ENCODE measurements around the gene CDK16.
"Not testable (repeated sequence)": the region's sequence is repeated elsewhere in the genome, so short reads cannot be mapped to it uniquely, and the experiment has no call there.

Gene CDK16

GRCh38 chrX:47250017-47250347, 31.5 kb downstream of the CDK16 start:
- CTCF ChIA-PET: no interaction called here
- no peak overlapping the region for H3K4me3 Mint-ChIP-seq
- no peaks in the 10 kb centered on the region for H3K4me1 Mint-ChIP-seq
- no peak overlapping the region for H3K27ac Mint-ChIP-seq
- no peaks in the 10 kb centered on the region for H3K9me3 Mint-ChIP-seq
- peaks cover 11% of the 10 kb centered on the region for H3K36me3 Mint-ChIP-seq
- no peaks in the 10 kb centered on the region for H3K27me3 Mint-ChIP-seq
- no peak for DNase-seq

GRCh38 chrX:47257620-47258019, 39.1 kb downstream of the CDK16 start:
- H3K27me3 Mint-ChIP-seq, H3K9me3 Mint-ChIP-seq, H3K36me3 Mint-ChIP-seq, H3K4me1 Mint-ChIP-seq, H3K27ac Mint-ChIP-seq, CTCF ChIA-PET, DNase-seq, H3K4me3 Mint-ChIP-seq: not testable (repeated sequence)

GRCh38 chrX:47264483-47265173, 46.1 kb downstream of the CDK16 start:
- H3K36me3 Mint-ChIP-seq: no peaks in the 10 kb centered on the region
- H3K27me3 Mint-ChIP-seq: no peaks in the 10 kb centered on the region
- no peaks in the 10 kb centered on the region for H3K9me3 Mint-ChIP-seq
- H3K4me3 Mint-ChIP-seq: no peak overlapping the region
- no peak for DNase-seq
- CTCF ChIA-PET: no interaction called here
- H3K4me1 Mint-ChIP-seq: peaks cover 4% of the 10 kb centered on the region
- no peak overlapping the region for H3K27ac Mint-ChIP-seq

DNA sequence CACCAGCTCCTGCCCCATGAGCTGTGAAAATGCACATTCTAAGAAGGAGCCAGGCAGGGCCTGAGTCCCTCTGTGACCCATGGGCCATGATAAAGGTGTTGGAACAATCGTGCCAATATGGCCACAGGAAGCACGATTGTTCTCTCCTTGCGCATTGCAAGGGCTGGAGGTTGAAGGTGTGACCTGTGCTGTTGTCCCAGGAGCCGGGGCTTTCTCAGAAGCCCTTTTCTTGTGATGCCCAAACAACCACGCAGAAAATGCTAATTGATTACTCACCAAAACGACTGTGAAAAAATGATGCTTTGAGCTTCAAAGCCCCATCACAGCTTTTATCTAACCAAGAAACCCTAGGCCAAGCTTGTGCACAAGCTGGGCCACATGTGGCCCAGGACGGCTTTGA, 48.2 kb downstream of the CDK16 start:
- CTCF ChIA-PET: no interaction called here
- Mint-ChIP-seq H3K27me3 (no peaks in the 10 kb centered on the region), H3K36me3 (no peaks in the 10 kb centered on the region), H3K4me1 (peaks cover 4% of the 10 kb centered on the region), H3K4me3 (no peak overlapping the region), H3K27ac (no peak overlapping the region), H3K9me3 (no peaks in the 10 kb centered on the region)
- DNase-seq: no peak

DNA sequence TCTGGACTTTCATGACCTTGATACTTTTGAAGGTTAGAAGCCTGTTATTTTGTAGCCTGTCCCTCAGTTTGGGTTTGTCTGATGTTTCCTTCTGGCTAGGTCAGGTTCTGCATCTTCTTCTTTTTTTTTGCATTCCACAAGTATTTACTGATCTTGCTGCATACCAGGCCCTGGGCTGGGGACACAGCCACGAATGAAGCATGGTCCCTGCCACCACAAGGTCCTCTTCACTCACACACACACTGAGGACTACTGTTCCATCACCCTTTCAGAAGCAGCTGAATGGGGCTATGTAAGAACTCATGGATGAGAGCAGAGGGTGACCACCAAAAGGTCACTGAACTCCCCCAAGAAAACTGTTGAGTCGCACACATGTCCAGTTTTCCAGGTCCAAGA, 53.5 kb downstream of the CDK16 start:
- Mint-ChIP-seq H3K36me3 (no peaks in the 10 kb centered on the region), H3K27ac (no peak overlapping the region), H3K4me3 (no peak overlapping the region), H3K4me1 (no peaks in the 10 kb centered on the region), H3K27me3 (no peaks in the 10 kb centered on the region), H3K9me3 (no peaks in the 10 kb centered on the region)
- CTCF ChIA-PET: no interaction called here
- no peak for DNase-seq

- no peaks in the 10 kb centered on the region for H3K4me1 Mint-ChIP-seq
- CTCF ChIA-PET: no interaction called here
- H3K4me3 Mint-ChIP-seq: no peak overlapping the region
Observed at GRCh38 chrX:47273011-47273730, 54.7 kb downstream of the CDK16 start.

DNA sequence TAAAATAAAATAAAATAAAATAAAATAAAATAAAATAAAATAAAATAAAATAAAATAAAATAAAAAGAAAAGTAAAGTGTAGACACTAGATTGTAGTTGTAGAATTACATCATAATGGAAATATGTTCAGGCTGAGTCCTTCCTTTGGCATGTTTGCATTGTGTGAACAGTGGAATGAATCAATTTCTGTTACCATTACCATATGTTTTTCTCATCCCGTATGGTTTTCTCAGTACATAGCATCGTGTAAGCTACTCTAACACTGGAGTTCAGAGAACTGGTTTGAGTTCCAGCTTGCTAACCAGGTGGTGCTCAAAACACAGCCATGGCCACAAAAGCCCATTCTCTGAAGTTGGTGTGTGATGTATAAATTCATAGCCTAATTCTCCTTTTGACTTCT, 60.2 kb downstream of the CDK16 start:
- no peaks in the 10 kb centered on the region for H3K27me3 Mint-ChIP-seq
- no peak for DNase-seq
- H3K4me1 Mint-ChIP-seq: no peaks in the 10 kb centered on the region
- CTCF ChIA-PET: no interaction called here
- H3K36me3 Mint-ChIP-seq: no peaks in the 10 kb centered on the region
- H3K27ac Mint-ChIP-seq: no peak overlapping the region
- H3K9me3 Mint-ChIP-seq: no peaks in the 10 kb centered on the region
- H3K4me3 Mint-ChIP-seq: no peak overlapping the region

More at GRCh38 chrX:47273011-47273730, 54.7 kb downstream of the CDK16 start:
- Mint-ChIP-seq H3K27me3 (no peaks in the 10 kb centered on the region), H3K9me3 (no peaks in the 10 kb centered on the region), H3K36me3 (no peaks in the 10 kb centered on the region), H3K27ac (no peak overlapping the region)
- no peak for DNase-seq
